Sigmoid colon (tissue), 7 donors: Measurements from ENCODE around the gene CNKSR1. TPM values are rescaled to one million over a fixed set of nuclear protein-coding genes. Genes with fewer than 3 reads are reported as not detected.

Experiments used
- DNase-seq: peaks from one replicate; pipeline ENCODE4 v3.0.0-alpha.2; 2019
- H3K27ac ChIP-seq, 4 donors: fragments of 200-600 bp; sonication (generic); one replicate each; pipeline ENCODE4 v1.5.1; 2016 to 2019; ENCODE audit warnings: mild to moderate bottlenecking in 1 of 4
- H3K27me3 ChIP-seq, 3 donors: fragments of 200-600 bp; sonication (generic); one replicate each; pipeline ENCODE4 v1.5.1; 2019; ENCODE audit warnings: mild to moderate bottlenecking in 1 of 3
- H3K36me3 ChIP-seq, 4 donors: fragments of 200-600 bp; sonication (generic); one replicate each; pipeline ENCODE4 v1.5.1; 2016 to 2019
- H3K4me1 ChIP-seq, 4 donors: fragments of 200-600 bp; sonication (generic); one replicate each; pipeline ENCODE4 v1.5.1; 2017 to 2019
- H3K4me3 ChIP-seq, 4 donors: fragments of 200-600 bp; sonication (generic); one replicate each; pipeline ENCODE4 v1.5.1; 2017 to 2019; ENCODE audit warnings: mild to moderate bottlenecking in 2 of 4, moderate library complexity in 1 of 4
- H3K9me3 ChIP-seq, 4 donors: fragments of 200-600 bp in 3 of 4; sonication (generic) in 3 of 4; one replicate each; pipeline versions ENCODE4 v1.5.1 to v1.6.1; 2013 to 2019
- EP300 ChIP-seq, 4 donors: sonication (generic); formaldehyde crosslinking; IDR thresholded peaks; one replicate each; pipeline ENCODE4 v1.6.1; 2017; ENCODE audit warnings: antibody characterized with exemption in 4 of 4
- POLR2A ChIP-seq, 2 donors: fragments of 450-650 bp; IDR thresholded peaks; one replicate each; pipeline ENCODE4 v1.6.1; 2016; ENCODE audit warnings: antibody characterized with exemption in 2 of 2, mild to moderate bottlenecking in 2 of 2, moderate library complexity in 2 of 2
- POLR2AphosphoS5 ChIP-seq, 4 donors: sonication (generic); formaldehyde crosslinking; IDR thresholded peaks; one replicate each; pipeline ENCODE4 v1.6.1; 2017; ENCODE audit warnings: antibody characterized with exemption in 4 of 4
- WGBS, 2 donors: extraction: QIAGEN DNeasy Blood & Tissue Kit; methylation state at CpG; one replicate each; pipeline ENCODE4 v1.1.7; 2013; 5-methylcytosine and 5-hydroxymethylcytosine counted together
- intact Hi-C: fragments of 100-400 bp; cut with DNase I; formaldehyde crosslinking; loops from one replicate; pipeline ENCODE4 v1.15.1; 2023
- polyA plus RNA-seq, 3 donors: library from polyadenylated mRNA; stranded (reverse); fragments of 200-250 nt; gene quantifications; one replicate each; pipeline ENCODE4 v1.2.3, GENCODE V29; 2013
- total RNA-seq, 4 donors: library from RNA; depleted of rRNA; stranded (reverse); fragments of >200 nt; gene quantifications; one replicate each; pipeline ENCODE4 v1.1.0, GENCODE V29; 2016
- TF ChIP-seq, protein P1 (sequence below), 4 experiments: fragments of 450-650 bp in 3 of 4; fragments of 200-600 bp in 1 of 4; IDR thresholded peaks; one replicate each; pipeline ENCODE4 v1.5.1; 2016 to 2019; ENCODE audit warnings: antibody characterized with exemption in 4 of 4, mild to moderate bottlenecking in 3 of 4, moderate library complexity in 2 of 4
- donor health status: healthy with polysubstance abuse.
- donor health status: Bipolar disorder and iron deficiency.
- donor health status: healthy.

CNKSR1 gene
- total and polyA plus RNA-seq, 7 donors: 0.82 to 29.0 (median 9.3) TPM; not detected in 1

DNA sequence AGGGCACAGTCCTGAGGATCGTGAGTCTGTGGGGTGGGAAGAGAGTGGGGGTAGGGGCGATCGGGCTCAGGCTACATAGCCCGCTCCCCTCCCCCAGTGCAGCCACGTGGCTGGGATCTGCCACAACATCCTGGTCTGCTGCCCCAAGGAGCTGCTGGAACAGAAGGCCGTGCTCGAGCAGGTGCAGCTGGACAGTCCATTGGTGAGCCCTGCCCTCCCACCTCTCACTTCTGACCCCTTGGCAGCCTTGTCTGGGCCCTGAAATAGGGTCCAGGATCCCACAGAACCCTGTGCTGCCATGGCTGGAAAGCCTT lies 5.0 kb downstream of the CNKSR1 start:
- Histone ChIP-seq H3K27ac (no peak overlapping the region), H3K36me3 (no peaks in the 10 kb centered on the region), H3K9me3 (no peaks in the 10 kb centered on the region), H3K4me3 (no peak overlapping the region), H3K27me3 (no peaks in the 10 kb centered on the region), H3K4me1 (no peaks in the 10 kb centered on the region)
- WGBS, 2 donors: 84 to 88% methylated on average over 7 of the region's 7 CpGs
- intact Hi-C loops: no loop called here
- TF ChIP-seq POLR2A (IDR thresholded peaks at IDR 0.05): no peak
- TF ChIP-seq, protein P1, sequence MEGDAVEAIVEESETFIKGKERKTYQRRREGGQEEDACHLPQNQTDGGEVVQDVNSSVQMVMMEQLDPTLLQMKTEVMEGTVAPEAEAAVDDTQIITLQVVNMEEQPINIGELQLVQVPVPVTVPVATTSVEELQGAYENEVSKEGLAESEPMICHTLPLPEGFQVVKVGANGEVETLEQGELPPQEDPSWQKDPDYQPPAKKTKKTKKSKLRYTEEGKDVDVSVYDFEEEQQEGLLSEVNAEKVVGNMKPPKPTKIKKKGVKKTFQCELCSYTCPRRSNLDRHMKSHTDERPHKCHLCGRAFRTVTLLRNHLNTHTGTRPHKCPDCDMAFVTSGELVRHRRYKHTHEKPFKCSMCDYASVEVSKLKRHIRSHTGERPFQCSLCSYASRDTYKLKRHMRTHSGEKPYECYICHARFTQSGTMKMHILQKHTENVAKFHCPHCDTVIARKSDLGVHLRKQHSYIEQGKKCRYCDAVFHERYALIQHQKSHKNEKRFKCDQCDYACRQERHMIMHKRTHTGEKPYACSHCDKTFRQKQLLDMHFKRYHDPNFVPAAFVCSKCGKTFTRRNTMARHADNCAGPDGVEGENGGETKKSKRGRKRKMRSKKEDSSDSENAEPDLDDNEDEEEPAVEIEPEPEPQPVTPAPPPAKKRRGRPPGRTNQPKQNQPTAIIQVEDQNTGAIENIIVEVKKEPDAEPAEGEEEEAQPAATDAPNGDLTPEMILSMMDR (IDR thresholded peaks at IDR 0.05): no peak
- TF ChIP-seq POLR2AphosphoS5 (IDR thresholded peaks at IDR 0.05): no peak
- TF ChIP-seq EP300 (IDR thresholded peaks at IDR 0.05): no peak
- no peak for DNase-seq

DNA sequence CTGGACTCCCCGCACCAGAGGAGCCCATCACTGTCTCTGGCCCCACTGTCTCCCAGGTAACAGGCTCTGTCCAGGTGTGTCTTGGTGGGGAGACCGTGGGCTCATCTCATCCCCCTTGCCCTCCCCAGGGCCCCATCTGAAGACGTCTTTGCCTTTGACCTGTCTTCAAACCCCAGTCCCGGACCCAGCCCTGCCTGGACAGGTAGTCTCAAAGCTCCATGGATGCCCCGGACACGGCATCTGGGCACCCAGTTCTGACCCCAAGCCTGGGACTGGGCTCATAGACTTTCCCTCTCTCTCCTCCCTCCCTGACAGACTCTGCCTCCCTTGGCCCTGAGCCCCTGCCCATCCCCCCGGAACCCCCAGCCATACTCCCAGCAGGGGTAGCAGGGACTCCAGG lies 6.8 kb downstream of the CNKSR1 start:
- Histone ChIP-seq H3K36me3 (no peaks in the 10 kb centered on the region), H3K4me1 (no peaks in the 10 kb centered on the region), H3K27me3 (no peaks in the 10 kb centered on the region), H3K9me3 (no peaks in the 10 kb centered on the region), H3K27ac (no peak overlapping the region), H3K4me3 (no peak overlapping the region)
- intact Hi-C loops: no loop called here
- WGBS, 2 donors: 94 to 97% methylated on average over 7 of the region's 7 CpGs
- TF ChIP-seq EP300 (IDR thresholded peaks at IDR 0.05) (no peak), POLR2AphosphoS5 (IDR thresholded peaks at IDR 0.05) (no peak), POLR2A (IDR thresholded peaks at IDR 0.05) (no peak)
- TF ChIP-seq, protein P1 (IDR thresholded peaks at IDR 0.05): no peak
- no peak for DNase-seq

DNA sequence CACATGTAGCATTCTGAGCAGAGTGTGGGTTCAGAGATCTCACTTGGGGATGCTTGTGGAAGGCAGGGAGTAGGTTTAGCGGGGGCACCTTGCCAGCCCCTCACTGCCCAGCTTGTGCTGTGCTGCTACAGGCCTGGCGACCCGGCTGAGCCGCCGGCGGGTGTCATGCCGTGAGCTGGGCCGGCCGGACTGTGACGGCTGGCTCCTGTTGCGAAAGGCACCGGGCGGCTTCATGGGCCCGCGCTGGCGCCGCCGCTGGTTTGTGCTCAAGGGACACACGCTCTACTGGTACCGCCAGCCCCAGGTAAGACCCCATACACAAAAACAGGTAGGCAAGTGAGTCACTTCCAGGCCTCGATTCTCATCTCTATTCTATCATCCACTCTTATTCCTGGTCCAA lies 7.6 kb downstream of the CNKSR1 start:
- Histone ChIP-seq H3K27me3 (no peaks in the 10 kb centered on the region), H3K4me3 (no peak overlapping the region), H3K4me1 (no peaks in the 10 kb centered on the region), H3K9me3 (no peaks in the 10 kb centered on the region), H3K36me3 (no peaks in the 10 kb centered on the region), H3K27ac (no peak overlapping the region)
- intact Hi-C loops: no loop called here
- TF ChIP-seq EP300 (IDR thresholded peaks at IDR 0.05) (no peak), POLR2AphosphoS5 (IDR thresholded peaks at IDR 0.05) (no peak), POLR2A (IDR thresholded peaks at IDR 0.05) (no peak)
- TF ChIP-seq, protein P1 (IDR thresholded peaks at IDR 0.05): no peak
- no peak for DNase-seq
- 96% methylated on average over 21 of the region's 21 CpGs for WGBS, 2 donors

DNA sequence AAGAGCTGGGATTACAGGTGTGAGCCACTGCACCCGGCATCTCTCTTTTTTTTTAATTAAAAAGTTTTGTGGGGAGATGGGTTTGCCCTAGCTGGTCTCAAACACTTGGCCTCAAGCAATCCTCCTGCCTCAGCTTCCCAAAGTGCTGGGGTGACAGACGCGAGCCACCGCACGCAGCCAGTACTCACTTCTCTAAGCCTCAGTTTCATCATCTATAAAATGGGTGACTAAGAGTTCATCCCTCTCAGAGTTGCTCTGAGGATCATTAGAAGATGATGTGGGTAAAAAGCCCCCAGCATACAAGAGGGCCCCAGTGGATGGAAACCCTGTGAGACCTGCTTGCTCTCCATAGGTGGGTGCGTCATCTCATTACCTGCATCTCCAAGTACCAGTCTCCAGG lies 10.6 kb downstream of the CNKSR1 start:
- H3K27ac ChIP-seq: no peak overlapping the region
- H3K36me3 ChIP-seq: no peaks in the 10 kb centered on the region
- intact Hi-C loops: no loop called here
- H3K27me3 ChIP-seq: no peaks in the 10 kb centered on the region
- DNase-seq: no peak
- H3K9me3 ChIP-seq: no peaks in the 10 kb centered on the region
- no peaks in the 10 kb centered on the region for H3K4me1 ChIP-seq
- H3K4me3 ChIP-seq: no peak overlapping the region
- TF ChIP-seq POLR2A (IDR thresholded peaks at IDR 0.05): no peak
- TF ChIP-seq EP300 (IDR thresholded peaks at IDR 0.05): no peak
- TF ChIP-seq POLR2AphosphoS5 (IDR thresholded peaks at IDR 0.05): no peak
- TF ChIP-seq, protein P1 (IDR thresholded peaks at IDR 0.05): no peak
- WGBS, 2 donors: 94 to 97% methylated on average over 6 of the region's 6 CpGs

DNA sequence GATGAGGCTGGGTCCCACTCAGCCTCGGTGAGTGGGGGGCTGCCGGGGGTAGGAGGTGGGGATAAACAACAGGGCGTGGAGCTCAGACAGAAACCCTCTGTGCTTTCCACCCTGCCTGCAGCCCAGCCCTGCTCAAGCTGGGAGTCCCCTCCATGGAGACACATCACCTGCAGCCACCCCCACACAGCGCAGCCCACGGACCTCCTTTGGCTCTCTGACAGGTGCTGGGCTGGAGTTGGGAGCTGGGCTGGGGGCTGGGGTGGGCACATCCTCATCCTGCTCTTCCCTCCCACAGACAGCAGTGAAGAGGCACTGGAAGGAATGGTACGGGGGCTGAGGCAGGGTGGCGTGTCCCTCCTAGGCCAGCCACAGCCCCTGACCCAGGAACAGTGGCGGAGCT lies 11.2 kb downstream of the CNKSR1 start:
- Histone ChIP-seq H3K36me3 (no peaks in the 10 kb centered on the region), H3K4me1 (no peaks in the 10 kb centered on the region), H3K27ac (no peak overlapping the region), H3K4me3 (no peak overlapping the region), H3K27me3 (no peaks in the 10 kb centered on the region), H3K9me3 (no peaks in the 10 kb centered on the region)
- no peak for TF ChIP-seq EP300 (IDR thresholded peaks at IDR 0.05)
- no peak for TF ChIP-seq POLR2A (IDR thresholded peaks at IDR 0.05)
- intact Hi-C loops: no loop called here
- WGBS, 2 donors: 91 to 94% methylated on average over 8 of the region's 8 CpGs
- DNase-seq: no peak
